Naive B cell (primary cell): ENCODE data around the gene MCTP2. TPM values are rescaled to one million over a fixed set of nuclear protein-coding genes. Genes with fewer than 3 reads are reported as not detected.
A peak's percentile ranks its signal among the peaks of the same experiment; 100 is the strongest.

Source experiments
- ATAC-seq, 2 donors: fragments of 150-1000 bp; cut with Tn5 transposase; 2 replicates each; pipeline ENCODE4 v1.10.0; 2021; ENCODE audit warnings: low read depth in 2 of 2, mild to moderate bottlenecking in 2 of 2, moderate library complexity in 2 of 2
- DNase-seq: peaks from one replicate; pipeline ENCODE4 v3.0.0; 2022
- H3K27ac Mint-ChIP-seq, 6 donors: one replicate each; pipeline ENCODE4 v1.8.0; 2020 to 2022; ENCODE audit warnings: mild to moderate bottlenecking in 6 of 6, mixed read lengths in 6 of 6, moderate library complexity in 5 of 6, inconsistent platforms in 2 of 6
- H3K27me3 Mint-ChIP-seq, 3 donors: one replicate each; pipeline ENCODE4 v1.8.0; 2021 to 2022; ENCODE audit warnings: mixed read lengths in 3 of 3, mild to moderate bottlenecking in 1 of 3
- H3K36me3 Mint-ChIP-seq, 2 donors: one replicate each; pipeline ENCODE4 v1.8.0; 2020 to 2022; ENCODE audit warnings: mixed read lengths in 2 of 2, inconsistent platforms in 1 of 2, mild to moderate bottlenecking in 1 of 2
- H3K4me1 Mint-ChIP-seq, 3 donors: one replicate each; pipeline ENCODE4 v1.8.0; 2020 to 2022; ENCODE audit warnings: mixed read lengths in 3 of 3, inconsistent platforms in 1 of 3, mild to moderate bottlenecking in 1 of 3, moderate library complexity in 1 of 3
- H3K4me3 Mint-ChIP-seq, 8 donors: one replicate each; pipeline ENCODE4 v1.8.0; 2020 to 2022; ENCODE audit warnings: mild to moderate bottlenecking in 8 of 8, mixed read lengths in 8 of 8, moderate library complexity in 8 of 8, inconsistent platforms in 2 of 8
- H3K9me3 Mint-ChIP-seq, 7 donors: one replicate each; pipeline ENCODE4 v1.8.0; 2020 to 2022; ENCODE audit warnings: mixed read lengths in 7 of 7, mild to moderate bottlenecking in 5 of 7, inconsistent platforms in 2 of 7, moderate library complexity in 1 of 7
- polyA plus RNA-seq, 6 donors: library from polyadenylated mRNA; unstranded; fragments of 300-500 nt; fragmentation: Illumina TruSeq; gene quantifications; one replicate each; pipeline ENCODE4 v1.2.3, GENCODE V29; 2021; ENCODE audit warnings: low read depth in 6 of 6

MCTP2 gene, protein sequence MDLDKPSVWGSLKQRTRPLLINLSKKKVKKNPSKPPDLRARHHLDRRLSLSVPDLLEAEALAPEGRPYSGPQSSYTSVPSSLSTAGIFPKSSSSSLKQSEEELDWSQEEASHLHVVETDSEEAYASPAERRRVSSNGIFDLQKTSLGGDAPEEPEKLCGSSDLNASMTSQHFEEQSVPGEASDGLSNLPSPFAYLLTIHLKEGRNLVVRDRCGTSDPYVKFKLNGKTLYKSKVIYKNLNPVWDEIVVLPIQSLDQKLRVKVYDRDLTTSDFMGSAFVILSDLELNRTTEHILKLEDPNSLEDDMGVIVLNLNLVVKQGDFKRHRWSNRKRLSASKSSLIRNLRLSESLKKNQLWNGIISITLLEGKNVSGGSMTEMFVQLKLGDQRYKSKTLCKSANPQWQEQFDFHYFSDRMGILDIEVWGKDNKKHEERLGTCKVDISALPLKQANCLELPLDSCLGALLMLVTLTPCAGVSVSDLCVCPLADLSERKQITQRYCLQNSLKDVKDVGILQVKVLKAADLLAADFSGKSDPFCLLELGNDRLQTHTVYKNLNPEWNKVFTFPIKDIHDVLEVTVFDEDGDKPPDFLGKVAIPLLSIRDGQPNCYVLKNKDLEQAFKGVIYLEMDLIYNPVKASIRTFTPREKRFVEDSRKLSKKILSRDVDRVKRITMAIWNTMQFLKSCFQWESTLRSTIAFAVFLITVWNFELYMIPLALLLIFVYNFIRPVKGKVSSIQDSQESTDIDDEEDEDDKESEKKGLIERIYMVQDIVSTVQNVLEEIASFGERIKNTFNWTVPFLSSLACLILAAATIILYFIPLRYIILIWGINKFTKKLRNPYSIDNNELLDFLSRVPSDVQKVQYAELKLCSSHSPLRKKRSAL
- 10 to 100 TPM; 12.7 to 30.5 (median 17.5) TPM for polyA plus RNA-seq

DNA sequence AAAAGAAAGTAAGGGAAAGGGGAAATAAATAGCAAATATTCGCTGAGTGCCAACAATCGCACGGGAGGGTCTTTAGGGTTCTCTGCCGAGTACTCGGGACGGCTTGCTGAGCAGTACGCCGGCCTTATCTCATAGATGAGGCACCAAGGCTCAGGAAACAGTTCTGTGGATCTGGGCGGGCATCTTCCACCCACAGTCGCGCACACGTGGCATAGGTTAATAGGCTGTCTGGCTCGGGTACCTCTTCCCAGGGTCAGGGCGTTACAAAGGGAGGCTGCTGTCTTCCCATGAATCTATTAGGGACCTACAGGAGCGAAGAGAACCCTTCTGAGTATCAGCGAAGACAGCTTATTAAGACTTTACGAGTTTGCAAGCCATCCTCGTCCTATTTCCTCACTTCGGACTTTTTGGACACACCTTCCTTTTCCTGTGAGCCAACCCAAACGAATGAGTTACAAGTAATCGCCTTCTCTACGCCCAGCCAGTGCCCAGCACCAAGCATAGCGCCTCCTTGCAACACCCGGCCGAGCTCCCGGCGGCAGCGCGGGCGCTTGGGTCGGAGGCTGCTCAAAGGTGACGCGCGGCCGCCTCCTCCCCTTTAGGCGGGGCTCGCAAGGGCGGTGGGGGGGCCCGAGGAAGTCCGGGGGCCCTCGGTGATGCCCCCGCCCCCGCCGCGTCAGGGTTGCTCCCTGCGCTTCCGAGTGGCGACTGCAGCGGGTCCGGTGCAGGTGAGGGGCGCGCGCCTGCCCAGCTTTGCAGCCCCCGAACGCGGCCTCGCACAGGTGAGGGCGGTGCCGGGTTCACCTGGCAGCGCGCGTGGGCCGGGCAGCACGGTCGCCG is at the start of gene MCTP2:
MCTP2 (plus strand) TSS at position 679 of the 840 bp plus-strand sequence. CDS start 66,705 bp downstream, outside the sequence.
- Mint-ChIP-seq H3K27me3 (no peaks in the 10 kb centered on the region), H3K36me3 (no peaks in the 10 kb centered on the region), H3K4me3 (peak within 1 kb of the TSS; percentile 86 to 97 (median 96)), H3K27ac (peak within 1 kb of the TSS; percentile 92 to 99 (median 98)), H3K9me3 (no peaks in the 10 kb centered on the region), H3K4me1 (peaks cover 54 to 61% (median 59%) of the 10 kb centered on the region in 3 donors)
- peak; percentile 84 to 85 for ATAC-seq
- DNase-seq: peak; percentile 90

DNA sequence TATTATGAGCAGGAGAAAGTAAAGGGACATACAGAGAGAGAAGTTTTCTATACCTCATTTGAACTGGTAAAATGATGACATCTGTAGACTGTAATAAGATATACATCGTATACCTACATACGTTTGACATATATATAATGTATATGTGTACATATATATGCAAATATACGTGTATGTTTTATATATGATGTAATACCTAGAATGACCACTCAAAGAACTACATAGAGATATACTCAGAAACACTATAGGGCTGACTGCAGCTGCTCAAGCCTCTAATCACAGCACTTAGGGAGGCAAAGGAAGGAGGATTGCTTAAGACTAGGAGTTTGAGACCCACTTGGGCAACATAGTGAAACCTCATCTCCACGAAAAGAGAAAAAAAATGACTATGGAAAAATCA is 48.5 kb upstream of the MCTP2 start:
- ATAC-seq: no peak
- Mint-ChIP-seq H3K9me3 (peaks cover 0 to 2% (median 0%) of the 10 kb centered on the region in 7 donors), H3K27ac (no peak overlapping the region), H3K27me3 (peaks cover 5 to 25% (median 6%) of the 10 kb centered on the region in 3 donors), H3K4me1 (no peaks in the 10 kb centered on the region), H3K4me3 (no peak overlapping the region), H3K36me3 (peaks cover 0 to 2% of the 10 kb centered on the region in 2 donors)
- no peak for DNase-seq

DNA sequence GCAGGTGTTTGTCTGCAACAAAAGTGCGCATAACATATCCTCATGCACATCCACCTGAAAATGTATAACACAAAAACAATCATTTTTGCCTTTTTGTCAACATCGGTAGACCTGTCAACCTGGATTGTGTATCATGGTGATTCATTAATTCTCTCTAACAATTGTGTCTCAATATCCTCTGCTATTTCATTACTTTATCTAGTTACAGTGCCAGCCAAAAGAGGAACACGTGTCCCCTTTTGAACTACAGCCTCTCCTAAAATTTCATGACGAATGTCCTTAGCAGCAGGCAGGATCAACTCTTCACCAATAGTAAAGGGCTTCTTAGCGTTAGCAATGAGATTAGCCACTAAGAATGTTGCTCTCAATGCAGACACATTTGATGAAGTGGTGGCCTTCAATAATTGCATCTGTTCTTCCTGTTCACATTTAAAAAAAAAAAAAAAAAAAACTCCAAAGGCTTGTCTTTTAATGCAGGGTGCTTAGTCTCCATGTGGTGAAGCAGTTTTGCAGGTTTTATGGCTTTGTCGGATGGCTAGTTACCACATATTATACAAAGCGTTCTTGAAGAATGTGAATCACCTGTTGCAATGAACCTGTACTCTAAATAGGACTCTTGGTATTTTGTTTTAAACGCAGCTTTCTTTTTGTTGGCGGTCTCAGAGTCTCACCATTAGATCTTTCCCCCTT is 45.7 kb upstream of the MCTP2 start:
- DNase-seq (no peak), ATAC-seq (no peak)
- Mint-ChIP-seq H3K9me3 (peaks cover 0 to 2% (median 0%) of the 10 kb centered on the region in 7 donors), H3K27ac (no peak overlapping the region), H3K36me3 (no peaks in the 10 kb centered on the region), H3K27me3 (peaks cover 0 to 16% (median 0%) of the 10 kb centered on the region in 3 donors), H3K4me1 (peaks cover 0 to 3% (median 0%) of the 10 kb centered on the region in 3 donors), H3K4me3 (no peak overlapping the region)

DNA sequence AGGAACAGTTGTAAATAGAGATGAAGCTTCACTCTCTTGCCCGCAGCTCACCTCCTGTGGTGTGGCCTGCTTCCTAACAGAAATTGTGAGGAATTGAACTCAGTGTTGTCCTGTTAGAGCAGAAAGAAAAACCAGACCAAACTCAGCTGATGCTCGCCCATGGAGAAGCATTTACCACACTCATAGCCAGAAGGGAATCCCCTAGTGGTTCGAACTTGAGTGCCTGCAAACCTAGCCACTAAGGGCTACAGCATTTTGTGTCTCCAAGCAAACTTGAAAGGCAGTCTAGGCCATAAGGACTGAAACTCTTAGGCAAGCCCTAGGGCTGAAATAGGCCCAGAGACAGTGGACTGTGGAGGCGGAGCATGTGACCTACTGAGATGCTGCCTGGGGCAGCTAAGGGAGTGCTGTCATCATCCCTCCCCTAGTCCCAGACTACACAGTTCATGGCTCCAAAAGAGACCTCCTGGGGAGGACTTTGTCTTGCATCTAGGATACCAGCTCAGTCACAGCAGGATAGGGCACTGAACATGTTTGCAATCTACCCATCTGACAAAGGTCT is 44.5 kb upstream of the MCTP2 start:
- Mint-ChIP-seq H3K36me3 (no peaks in the 10 kb centered on the region), H3K4me1 (peaks cover 0 to 6% (median 0%) of the 10 kb centered on the region in 3 donors), H3K27ac (no peak overlapping the region), H3K9me3 (peaks cover 0 to 2% (median 0%) of the 10 kb centered on the region in 7 donors), H3K4me3 (no peak overlapping the region), H3K27me3 (peaks cover 0 to 16% (median 0%) of the 10 kb centered on the region in 3 donors)
- ATAC-seq (no peak), DNase-seq (no peak)

DNA sequence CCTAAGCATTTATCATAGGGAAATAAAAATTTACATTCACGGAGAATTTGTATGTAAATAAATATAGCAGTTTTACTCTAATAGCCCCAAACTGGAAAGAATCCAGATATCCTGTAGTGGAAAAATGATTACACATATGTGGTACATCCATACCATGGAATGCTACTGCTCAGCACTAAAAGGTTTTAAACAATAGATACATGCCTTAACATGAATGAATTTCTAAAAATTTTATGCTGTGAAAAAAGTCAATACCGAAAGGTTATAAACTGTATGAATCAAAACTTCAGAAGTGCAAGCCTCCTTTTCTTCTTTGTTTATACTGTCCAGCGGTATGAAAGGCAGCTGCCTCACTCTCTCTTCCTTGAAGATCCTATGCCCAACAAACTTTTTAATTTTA is 37.5 kb upstream of the MCTP2 start:
- H3K4me3 Mint-ChIP-seq: no peak overlapping the region
- H3K27ac Mint-ChIP-seq: no peak overlapping the region
- H3K36me3 Mint-ChIP-seq: no peaks in the 10 kb centered on the region
- H3K4me1 Mint-ChIP-seq: peaks cover 0 to 6% (median 0%) of the 10 kb centered on the region in 3 donors
- no peaks in the 10 kb centered on the region for H3K9me3 Mint-ChIP-seq
- DNase-seq: no peak
- no peak for ATAC-seq
- no peaks in the 10 kb centered on the region for H3K27me3 Mint-ChIP-seq

DNA sequence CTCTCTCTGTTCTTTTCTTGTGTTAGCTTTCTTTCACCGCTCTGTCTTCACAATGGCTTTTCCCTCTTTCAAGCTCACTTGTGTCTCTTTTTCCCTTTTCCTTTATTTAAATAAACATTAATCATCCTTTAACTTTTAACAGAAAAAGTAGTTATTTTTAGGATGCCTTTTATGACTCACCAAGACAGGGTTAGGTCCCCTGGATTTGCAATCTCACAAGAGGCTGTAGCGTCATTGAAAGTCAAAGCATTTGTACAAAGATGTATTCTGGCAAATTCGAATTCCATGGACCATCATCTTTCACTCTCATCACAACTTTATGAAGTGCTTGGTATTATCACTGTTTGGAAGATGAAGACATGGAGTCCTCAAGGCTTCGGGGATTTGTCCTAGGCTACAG is 34.8 kb upstream of the MCTP2 start:
- no peak for DNase-seq
- Mint-ChIP-seq H3K36me3 (no peaks in the 10 kb centered on the region), H3K27me3 (no peaks in the 10 kb centered on the region), H3K9me3 (no peaks in the 10 kb centered on the region), H3K27ac (peak overlapping the region in 1 of 6 donors; percentile 21), H3K4me1 (no peaks in the 10 kb centered on the region), H3K4me3 (no peak overlapping the region)
- ATAC-seq: no peak

DNA sequence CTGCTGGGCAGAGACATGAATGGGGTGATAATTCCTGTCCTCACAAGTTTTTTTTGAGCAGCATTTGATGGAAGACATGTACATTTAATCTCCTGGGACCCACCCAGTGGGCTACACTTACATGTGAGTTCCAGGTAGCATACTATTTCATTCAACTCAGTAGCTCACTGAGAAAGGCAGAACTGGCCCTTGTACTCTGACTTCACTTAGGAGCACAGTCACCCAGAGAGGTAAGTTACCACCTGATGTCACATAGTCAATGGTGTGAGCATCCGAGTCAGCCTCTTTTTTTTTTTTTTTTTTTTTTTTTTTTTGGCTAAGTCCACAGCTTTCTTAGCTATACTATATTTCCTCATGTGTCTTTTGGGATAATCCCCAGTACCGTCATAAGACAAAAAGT is 32.7 kb upstream of the MCTP2 start:
- H3K27me3 Mint-ChIP-seq: no peaks in the 10 kb centered on the region
- H3K27ac Mint-ChIP-seq: no peak overlapping the region
- H3K36me3 Mint-ChIP-seq: no peaks in the 10 kb centered on the region
- no peak for DNase-seq
- no peaks in the 10 kb centered on the region for H3K4me1 Mint-ChIP-seq
- no peak for ATAC-seq
- H3K4me3 Mint-ChIP-seq: no peak overlapping the region
- H3K9me3 Mint-ChIP-seq: no peaks in the 10 kb centered on the region

DNA sequence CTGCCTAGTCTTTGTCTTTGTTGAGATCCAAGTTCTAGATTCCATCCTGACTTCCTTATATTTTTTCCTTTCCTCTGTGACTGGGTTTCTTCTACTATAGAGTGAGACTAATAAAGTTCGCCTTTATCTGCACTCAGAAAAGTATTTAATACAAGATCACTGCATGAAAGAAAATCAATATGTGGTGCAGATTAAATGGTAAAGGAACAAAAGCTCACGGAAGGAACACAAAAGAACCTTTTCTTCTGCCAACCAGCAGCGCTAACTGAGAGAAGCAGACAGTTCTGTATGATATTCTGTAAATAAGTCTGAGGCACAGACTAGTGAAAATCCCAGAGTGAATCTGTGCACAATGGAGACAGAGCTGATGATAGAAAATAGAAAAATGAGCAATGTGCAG is 31.6 kb upstream of the MCTP2 start:
- H3K9me3 Mint-ChIP-seq: no peaks in the 10 kb centered on the region
- H3K36me3 Mint-ChIP-seq: no peaks in the 10 kb centered on the region
- no peaks in the 10 kb centered on the region for H3K4me1 Mint-ChIP-seq
- no peaks in the 10 kb centered on the region for H3K27me3 Mint-ChIP-seq
- H3K4me3 Mint-ChIP-seq: no peak overlapping the region
- no peak for ATAC-seq
- no peak for DNase-seq
- no peak overlapping the region for H3K27ac Mint-ChIP-seq

DNA sequence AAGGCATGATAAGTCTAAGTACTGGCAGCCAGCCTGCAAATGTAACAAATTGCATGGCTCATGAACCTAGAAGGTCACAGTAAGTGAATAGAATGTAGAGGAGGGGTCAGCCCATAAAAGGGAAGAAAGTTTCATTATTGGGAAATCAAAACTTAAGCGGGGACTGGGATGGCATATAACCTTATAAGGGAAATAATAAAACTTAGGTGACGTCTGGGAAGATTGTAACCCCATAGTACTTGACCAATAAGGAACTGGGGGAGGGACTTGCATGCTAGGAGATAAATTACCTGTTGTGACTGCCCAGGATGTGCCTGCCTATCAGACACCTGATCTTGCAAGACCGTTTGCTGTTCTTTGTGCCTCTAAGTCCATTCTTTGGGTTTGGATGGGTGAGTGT is 28.1 kb upstream of the MCTP2 start:
- H3K36me3 Mint-ChIP-seq: no peaks in the 10 kb centered on the region
- H3K4me3 Mint-ChIP-seq: no peak overlapping the region
- H3K4me1 Mint-ChIP-seq: peaks cover 7 to 15% (median 13%) of the 10 kb centered on the region in 3 donors
- no peak for ATAC-seq
- DNase-seq: no peak
- no peak overlapping the region for H3K27ac Mint-ChIP-seq
- H3K9me3 Mint-ChIP-seq: no peaks in the 10 kb centered on the region
- peaks cover 0 to 7% (median 0%) of the 10 kb centered on the region in 3 donors for H3K27me3 Mint-ChIP-seq

DNA sequence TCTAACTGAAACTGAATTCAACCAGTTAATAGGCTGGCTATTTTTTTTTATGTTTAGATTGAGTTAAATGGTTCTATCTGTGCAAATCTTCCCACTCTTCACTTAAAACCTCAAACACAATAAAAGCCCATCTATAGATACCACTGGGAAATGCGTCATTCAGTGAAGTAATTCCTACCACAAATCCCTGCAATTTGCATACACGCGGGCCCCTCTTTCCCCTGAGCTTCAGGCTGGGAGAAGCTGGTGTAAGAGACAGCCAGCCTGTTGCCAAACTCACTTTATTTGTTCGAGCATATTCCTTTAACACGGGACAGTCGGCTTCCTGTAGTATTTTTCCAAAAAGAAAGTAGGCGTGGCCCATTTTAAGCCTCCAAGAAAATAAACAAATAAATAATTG is 26.0 kb upstream of the MCTP2 start:
- H3K27ac Mint-ChIP-seq: peak overlapping the region in 1 of 6 donors; percentile 62
- peaks cover 0 to 2% (median 0%) of the 10 kb centered on the region in 7 donors for H3K9me3 Mint-ChIP-seq
- peak overlapping the region in 4 of 8 donors; percentile 3 to 74 (median 64) for H3K4me3 Mint-ChIP-seq
- H3K27me3 Mint-ChIP-seq: peaks cover 0 to 7% (median 3%) of the 10 kb centered on the region in 3 donors
- H3K4me1 Mint-ChIP-seq: peaks cover 7 to 15% (median 13%) of the 10 kb centered on the region in 3 donors
- peak; percentile 6 for DNase-seq
- no peak for ATAC-seq
- no peaks in the 10 kb centered on the region for H3K36me3 Mint-ChIP-seq

DNA sequence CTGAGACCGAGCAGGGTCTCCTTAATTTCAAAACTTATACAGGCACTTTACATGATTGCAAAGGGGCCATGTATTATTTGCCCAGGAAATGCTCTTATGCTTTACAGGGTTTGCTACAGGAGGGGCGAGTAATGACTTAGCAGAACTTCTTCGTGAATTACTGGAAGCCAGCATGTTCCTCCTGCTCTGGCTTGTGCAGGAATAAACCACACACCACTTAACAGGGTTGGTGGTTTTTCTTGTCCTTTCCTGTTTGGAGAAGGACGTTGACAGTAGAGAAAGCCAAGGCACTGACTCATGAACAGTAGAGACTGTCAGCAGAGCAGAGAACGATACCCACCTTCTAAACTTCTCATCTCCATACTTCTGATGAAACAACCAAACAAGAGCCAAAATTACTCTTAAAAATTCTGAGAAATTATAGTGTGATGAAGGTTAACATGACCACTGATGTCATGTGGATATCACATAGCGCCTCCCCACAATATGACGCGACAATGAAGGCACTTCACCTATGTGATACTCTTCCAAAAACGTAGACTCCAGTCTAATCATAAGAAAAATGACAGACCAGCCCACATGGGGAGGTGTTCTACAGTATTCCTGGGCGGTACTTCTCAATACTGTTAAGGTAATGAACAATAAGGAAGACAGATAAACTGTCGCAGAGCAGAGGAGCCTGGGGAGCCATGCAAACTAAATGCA is 24.7 kb upstream of the MCTP2 start:
- H3K27ac Mint-ChIP-seq: peak overlapping the region in 1 of 6 donors; percentile 16
- peak overlapping the region; percentile 0 to 87 (median 68) for H3K4me3 Mint-ChIP-seq
- H3K4me1 Mint-ChIP-seq: peaks cover 7 to 15% (median 13%) of the 10 kb centered on the region in 3 donors
- H3K9me3 Mint-ChIP-seq: peaks cover 0 to 4% (median 0%) of the 10 kb centered on the region in 7 donors
- H3K36me3 Mint-ChIP-seq: no peaks in the 10 kb centered on the region
- DNase-seq (peak; percentile 6), ATAC-seq (peak; percentile 42 to 70)
- peaks cover 5 to 11% (median 7%) of the 10 kb centered on the region in 3 donors for H3K27me3 Mint-ChIP-seq

DNA sequence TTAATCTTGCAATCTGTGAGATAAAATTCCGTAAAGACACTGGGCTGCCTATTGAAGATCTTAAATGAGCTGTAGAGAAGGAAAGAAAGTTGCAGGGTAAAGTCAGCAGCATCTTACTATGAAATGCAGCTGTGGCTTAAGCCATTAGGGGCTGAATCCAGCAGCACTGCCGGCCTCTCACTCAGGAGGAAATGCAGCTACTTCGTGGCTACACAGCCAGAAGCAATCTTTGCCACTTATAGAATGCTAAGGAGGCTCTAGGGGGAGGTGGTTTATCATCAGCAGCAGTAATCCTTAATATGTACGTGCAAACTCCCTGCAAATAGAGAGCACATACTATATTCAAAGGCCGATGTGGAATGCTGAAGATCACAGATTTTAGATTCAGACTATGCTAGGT is 19.1 kb upstream of the MCTP2 start:
- H3K4me1 Mint-ChIP-seq: peaks cover 0 to 11% (median 1%) of the 10 kb centered on the region in 3 donors
- H3K9me3 Mint-ChIP-seq: peaks cover 0 to 6% (median 0%) of the 10 kb centered on the region in 7 donors
- peaks cover 0 to 19% (median 11%) of the 10 kb centered on the region in 3 donors for H3K27me3 Mint-ChIP-seq
- H3K4me3 Mint-ChIP-seq: no peak overlapping the region
- H3K27ac Mint-ChIP-seq: no peak overlapping the region
- no peaks in the 10 kb centered on the region for H3K36me3 Mint-ChIP-seq
- ATAC-seq (no peak), DNase-seq (no peak)
